Activated T-helper 1 cell treated with anti-CD3 and anti-CD28 coated beads, Interleukin-2, amount 50 U/mL, for 16 hours (primary cell): ENCODE data around the gene SRCAP.

ENCODE experiments used
- DNase-seq, 2 donors: peaks; one replicate each; pipeline ENCODE4 v3.0.0-alpha.2; 2020; ENCODE audit warnings: low read depth in 1 of 2, low spot score in 1 of 2

The SRCAP gene

DNA sequence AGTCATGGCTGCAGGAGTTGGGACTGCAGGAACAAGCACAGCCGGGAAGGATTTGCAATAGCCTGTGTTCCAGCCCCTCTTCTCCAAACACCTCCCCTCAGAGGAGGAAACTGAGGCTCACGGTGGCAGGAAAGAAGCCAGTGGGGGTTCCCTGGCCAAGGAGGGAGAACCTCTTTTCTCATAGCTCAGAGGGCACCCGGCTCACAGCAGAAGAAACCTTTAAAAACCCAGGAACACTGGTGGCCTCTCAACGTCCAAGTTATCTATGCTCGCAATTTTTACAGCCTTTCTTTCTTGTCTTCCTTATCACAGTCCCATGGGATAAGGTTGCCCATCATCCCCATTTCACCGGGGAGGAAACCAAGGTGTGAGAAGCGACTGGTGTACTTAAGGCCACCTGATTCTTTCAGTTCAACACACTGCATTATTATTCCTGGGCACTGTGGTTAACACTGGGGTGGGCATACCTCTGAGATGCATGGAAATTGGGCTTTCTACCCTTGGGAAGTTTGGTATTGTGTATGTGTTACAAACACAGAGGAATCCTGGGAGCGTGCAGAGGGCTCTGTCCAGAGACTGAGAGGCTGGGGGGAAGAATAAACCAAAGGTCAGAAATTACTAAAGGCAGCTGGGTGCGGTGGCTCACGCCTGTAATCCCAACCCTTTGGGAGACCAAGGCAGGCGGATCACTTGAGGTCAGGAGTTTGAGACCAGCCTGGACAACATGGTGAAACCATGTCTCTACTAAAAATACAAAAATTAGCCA, 88.8 kb downstream of the SRCAP start:
- DNase-seq = no peak
